Ovary (tissue), 3 donors: ENCODE measurements around the gene DENND1A.

ENCODE experiments used
- EP300 ChIP-seq: sonication (generic); formaldehyde crosslinking; IDR thresholded peaks from one replicate; pipeline ENCODE4 v1.6.1; 2017; ENCODE audit warnings: antibody characterized with exemption
- POLR2A ChIP-seq: fragments of 450-650 bp; IDR thresholded peaks from one replicate; pipeline ENCODE4 v1.6.1; 2017; ENCODE audit warnings: antibody characterized with exemption, mild to moderate bottlenecking, moderate library complexity
- TF ChIP-seq, protein P1 (sequence below), 3 donors: fragments of 450-650 bp in 2 of 3; fragments of 200-600 bp in 1 of 3; IDR thresholded peaks; one replicate each; pipeline versions ENCODE4 v1.5.1 to v1.8.0; 2016 to 2022; ENCODE audit warnings: antibody characterized with exemption in 3 of 3, mild to moderate bottlenecking in 1 of 3
- donor health status: DM: no; HTN: no; CAD: no.

DNA sequence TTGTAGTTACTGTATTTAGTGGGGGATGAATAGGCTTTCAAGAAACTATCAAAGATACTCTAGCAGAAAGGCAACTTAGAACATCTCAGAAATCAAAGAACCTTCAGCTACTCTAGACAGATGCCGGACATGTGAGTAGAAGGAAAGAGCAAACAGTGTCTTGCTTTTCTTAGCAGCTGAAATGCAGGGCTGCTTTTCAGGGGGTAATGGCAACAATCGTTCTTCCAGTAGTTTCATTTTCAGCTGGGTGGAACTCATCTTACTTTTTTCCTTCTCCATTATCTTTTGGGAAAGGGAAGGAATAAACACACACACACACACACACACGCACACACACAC is 292.4 kb downstream of the DENND1A start:
- TF ChIP-seq POLR2A (no peak), EP300 (no peak)
- TF ChIP-seq, protein P1, sequence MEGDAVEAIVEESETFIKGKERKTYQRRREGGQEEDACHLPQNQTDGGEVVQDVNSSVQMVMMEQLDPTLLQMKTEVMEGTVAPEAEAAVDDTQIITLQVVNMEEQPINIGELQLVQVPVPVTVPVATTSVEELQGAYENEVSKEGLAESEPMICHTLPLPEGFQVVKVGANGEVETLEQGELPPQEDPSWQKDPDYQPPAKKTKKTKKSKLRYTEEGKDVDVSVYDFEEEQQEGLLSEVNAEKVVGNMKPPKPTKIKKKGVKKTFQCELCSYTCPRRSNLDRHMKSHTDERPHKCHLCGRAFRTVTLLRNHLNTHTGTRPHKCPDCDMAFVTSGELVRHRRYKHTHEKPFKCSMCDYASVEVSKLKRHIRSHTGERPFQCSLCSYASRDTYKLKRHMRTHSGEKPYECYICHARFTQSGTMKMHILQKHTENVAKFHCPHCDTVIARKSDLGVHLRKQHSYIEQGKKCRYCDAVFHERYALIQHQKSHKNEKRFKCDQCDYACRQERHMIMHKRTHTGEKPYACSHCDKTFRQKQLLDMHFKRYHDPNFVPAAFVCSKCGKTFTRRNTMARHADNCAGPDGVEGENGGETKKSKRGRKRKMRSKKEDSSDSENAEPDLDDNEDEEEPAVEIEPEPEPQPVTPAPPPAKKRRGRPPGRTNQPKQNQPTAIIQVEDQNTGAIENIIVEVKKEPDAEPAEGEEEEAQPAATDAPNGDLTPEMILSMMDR (IDR thresholded peaks at IDR 0.05), result no peak
